ENCODE measurements around the gene STAT5B.
"Not testable (repeated sequence)": the region's sequence is repeated elsewhere in the genome, so short reads cannot be mapped to it uniquely, and the experiment has no call there.

The STAT5B gene

DNA sequence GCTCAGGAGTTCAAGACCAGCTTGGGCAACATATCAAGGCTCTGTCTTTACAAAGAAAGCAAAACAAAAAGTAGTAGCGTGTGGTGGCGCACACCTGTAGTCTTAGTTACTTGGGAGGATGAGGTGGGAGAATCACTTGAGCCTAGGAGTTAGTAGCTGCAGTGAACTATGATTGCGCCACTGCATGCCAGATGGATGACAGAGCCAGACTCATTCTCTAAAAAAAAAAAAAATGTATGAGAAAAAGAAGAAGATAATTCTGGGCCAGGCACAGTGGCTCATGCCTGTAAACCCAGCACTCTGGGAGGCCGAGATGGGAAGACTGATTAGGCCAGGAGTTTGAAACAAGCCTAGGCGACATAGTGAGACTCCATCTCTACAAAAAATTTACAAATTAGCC is 28.5 kb downstream of the STAT5B start:
- no peak for DNase-seq (ENCODE audit: low read depth, low spot score)
- no peak overlapping the region for H3K4me3 ChIP-seq (ENCODE audit: low read length)

DNA sequence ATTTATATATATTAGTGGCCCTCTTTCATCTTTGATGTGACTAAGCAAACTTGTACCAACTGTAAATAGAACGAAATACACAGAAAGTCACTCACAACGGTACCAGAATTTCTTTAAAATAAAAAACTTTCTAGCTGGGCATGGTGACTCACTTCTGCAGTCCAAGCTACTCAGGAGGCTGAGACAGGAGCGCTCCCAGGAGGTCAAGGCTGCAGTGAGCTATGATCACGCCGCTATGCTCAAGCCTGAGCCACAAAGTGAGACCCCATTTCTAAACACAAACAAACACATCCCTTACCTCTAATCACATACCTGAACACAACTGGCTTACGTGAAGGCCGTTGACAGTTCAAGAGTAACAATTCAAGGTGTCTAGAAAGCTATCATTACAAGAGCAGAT is 29.7 kb downstream of the STAT5B start:
- DNase-seq (ENCODE audit: low read depth, low spot score) = no peak

DNA sequence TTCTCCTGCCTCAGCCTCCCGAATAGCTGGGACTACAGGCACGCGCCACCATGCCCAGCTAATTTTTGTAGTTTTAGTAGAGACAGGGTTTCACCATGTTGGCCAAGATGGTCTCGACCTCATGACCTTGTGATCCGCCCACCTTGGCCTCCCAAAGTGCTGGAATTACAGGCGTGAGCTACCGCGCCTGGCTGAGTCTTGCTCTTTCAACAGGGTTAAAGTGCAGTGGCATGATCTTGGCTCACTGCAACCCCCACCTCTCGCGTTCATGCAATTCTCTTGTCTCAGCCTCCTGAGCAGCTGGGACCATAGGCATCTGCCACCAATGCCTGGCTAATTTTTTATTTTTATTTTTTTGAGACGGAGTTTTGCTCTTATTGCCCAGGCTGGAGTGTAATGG is 31.0 kb downstream of the STAT5B start:
- not testable (repeated sequence) for DNase-seq (ENCODE audit: low read depth, low spot score); H3K4me3 ChIP-seq (ENCODE audit: low read length)

More for the DNA sequence above, 29.7 kb downstream of the STAT5B start:
- no peak overlapping the region for H3K4me3 ChIP-seq (ENCODE audit: low read length)

DNA sequence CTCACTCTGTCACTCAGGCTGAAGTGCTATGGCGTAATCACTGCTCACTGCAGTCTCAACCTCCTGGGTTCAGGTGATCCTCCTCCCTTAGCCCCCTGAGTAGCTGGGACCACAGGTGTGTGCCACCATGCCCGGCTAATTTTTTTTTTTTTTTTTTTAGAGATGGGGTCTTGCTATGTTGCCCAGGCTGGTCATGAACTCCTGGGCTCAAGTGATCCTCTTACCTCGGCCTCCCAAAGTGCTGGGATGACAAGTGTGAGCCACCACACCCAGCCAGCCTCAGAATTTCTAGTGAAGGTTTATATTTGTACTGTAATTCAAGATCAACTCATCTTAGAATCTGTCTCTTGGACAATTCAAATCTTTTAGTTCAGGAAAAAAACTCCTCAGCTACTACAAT is 32.1 kb downstream of the STAT5B start:
- H3K4me3 ChIP-seq (ENCODE audit: low read length); DNase-seq (ENCODE audit: low read depth, low spot score): not testable (repeated sequence)

DNA sequence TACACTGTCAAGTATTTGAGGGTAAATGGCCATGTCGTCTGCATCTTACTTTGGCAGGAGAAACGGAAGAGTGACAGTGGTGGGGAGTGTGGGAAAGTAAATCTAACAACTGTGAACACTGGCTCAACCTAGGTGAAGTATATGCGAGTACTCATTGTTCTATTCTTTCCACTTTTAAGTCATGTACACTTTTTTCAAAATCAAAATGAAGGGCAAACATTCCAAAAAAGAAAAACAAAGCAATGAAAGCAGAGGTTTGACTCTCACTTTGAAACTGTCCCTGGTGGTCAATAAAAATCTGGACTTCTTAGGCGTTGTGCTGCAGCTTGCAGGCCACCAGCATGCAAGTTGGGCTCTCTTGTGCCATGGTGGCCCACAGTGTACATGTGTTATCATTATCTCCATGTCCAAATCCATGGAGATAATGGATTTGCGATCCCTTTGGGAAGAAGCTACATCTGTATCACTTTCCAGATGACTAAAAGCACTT is 32.7 kb downstream of the STAT5B start:
- no peak for DNase-seq (ENCODE audit: low read depth, low spot score)
- no peak overlapping the region for H3K4me3 ChIP-seq (ENCODE audit: low read length)

DNA sequence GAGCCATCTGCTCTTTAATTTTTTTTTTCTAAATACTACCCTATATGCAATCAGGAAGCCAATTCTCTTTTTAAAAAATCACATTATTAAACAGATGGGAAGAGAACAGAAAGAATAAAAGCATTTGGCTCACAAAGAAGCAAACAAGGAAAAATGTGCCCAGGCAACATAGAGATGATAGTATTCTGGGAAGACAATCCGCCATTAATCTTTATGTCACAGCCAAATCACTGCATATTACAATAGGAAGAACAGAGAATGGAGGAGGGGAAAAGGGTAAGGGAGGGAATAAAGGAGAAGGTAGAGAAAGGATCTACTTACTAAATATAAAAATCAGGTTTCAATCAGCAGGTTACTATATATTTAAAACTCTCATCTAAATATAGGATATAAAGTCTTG is 34.3 kb downstream of the STAT5B start:
- DNase-seq (ENCODE audit: low read depth, low spot score) = no peak

DNA sequence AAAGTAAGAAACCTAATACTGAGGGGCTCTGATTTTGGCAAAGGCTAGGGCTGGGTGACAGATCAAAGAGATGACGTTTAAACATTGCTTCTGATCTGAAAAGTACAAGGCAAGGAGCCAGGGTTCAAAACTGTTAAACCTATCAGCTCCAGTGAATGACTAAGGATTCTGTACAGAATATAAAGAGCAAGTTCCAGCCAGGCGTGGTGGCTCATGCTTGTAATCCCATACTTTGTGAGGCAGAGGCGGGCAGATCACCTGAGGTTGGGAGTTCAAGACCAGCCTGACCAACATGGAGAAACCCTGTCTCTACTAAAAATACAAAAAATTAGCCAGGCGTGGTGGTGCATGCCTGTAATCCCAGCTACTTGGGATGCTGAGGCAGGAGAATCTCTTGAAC is 35.3 kb downstream of the STAT5B start:
- DNase-seq (ENCODE audit: low read depth, low spot score); H3K4me3 ChIP-seq (ENCODE audit: low read length): not testable (repeated sequence)

More for the DNA sequence above, 34.3 kb downstream of the STAT5B start:
- H3K4me3 ChIP-seq (ENCODE audit: low read length) = no peak overlapping the region

DNA sequence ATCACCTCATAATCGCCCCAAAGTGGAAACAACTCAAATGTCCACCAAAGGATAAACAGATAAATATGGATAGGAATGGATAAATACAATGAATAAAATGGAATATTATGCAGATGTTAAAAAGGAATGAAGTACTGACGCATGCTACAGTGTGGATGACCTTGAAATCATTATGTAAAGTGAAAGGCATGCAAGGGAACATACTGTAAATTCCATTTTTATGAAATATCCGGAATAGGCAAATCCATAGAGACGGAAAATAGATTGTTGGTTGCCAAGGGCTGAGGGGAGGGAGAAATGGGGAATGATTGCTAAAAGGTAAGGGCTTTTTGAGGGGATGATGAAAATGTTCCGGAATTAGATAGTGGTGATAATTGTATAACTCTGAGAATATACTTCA is 36.0 kb downstream of the STAT5B start:
- no peak overlapping the region for H3K4me3 ChIP-seq (ENCODE audit: low read length)
- DNase-seq (ENCODE audit: low read depth, low spot score) = no peak

DNA sequence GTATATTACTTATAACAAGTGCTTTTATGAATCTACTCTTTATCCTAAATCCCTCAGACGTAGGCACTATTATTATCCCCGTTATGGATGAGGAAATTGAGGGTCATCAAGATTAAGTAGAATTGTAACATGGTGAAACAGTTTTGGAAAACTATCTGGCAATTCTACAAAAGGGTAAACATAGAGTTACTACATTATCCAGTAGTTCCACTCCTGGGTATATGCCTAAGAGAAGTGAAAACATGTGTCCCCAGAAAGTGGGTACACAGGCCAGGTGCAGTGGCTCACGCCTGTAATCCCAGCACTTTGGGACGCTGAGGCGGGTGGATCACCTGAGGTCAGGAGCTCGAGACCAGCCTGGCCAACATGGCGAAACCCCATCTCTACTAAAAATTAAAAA is 36.6 kb downstream of the STAT5B start:
- DNase-seq (ENCODE audit: low read depth, low spot score); H3K4me3 ChIP-seq (ENCODE audit: low read length): not testable (repeated sequence)

DNA sequence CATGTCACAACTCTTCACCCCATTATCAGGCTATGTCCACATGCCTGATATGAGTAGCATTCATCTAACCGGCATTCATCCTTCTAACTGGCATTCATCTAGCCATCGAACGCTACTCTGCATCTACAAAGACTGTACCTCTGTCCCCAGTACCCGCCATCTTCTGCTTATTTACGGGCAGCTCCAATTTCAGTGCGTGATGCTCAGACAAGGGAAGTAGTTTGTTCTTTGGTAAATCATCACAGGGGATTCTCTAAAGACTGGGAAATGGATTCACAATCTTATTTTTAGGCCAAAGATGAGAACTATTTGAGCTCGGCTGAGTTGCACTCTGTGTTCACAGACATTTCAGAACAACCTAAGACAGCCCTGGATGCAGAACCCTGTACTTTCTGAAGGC is 39.4 kb downstream of the STAT5B start:
- H3K4me3 ChIP-seq (ENCODE audit: low read length) = no peak overlapping the region
- no peak for DNase-seq (ENCODE audit: low read depth, low spot score)

DNA sequence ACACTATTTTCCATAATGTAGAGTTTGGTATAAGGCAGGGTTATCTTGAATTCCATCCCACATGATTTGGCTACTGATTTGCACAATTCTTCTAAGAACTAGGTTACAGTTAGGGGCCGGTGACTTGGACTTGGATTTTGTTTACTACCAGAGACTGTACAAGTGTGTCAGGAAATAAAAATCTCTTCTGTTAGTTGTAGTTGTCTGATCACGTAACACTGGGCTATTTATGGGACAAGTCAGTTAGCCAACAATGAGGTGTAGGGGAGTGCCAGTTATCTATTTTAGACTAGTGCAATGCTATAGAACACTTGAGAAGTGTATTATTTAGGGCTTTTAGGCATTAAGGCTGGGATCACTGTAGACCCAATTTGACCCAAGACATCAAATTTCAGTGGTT is 42.2 kb downstream of the STAT5B start:
- H3K4me3 ChIP-seq (ENCODE audit: low read length) = no peak overlapping the region
- DNase-seq (ENCODE audit: low read depth, low spot score) = no peak

DNA sequence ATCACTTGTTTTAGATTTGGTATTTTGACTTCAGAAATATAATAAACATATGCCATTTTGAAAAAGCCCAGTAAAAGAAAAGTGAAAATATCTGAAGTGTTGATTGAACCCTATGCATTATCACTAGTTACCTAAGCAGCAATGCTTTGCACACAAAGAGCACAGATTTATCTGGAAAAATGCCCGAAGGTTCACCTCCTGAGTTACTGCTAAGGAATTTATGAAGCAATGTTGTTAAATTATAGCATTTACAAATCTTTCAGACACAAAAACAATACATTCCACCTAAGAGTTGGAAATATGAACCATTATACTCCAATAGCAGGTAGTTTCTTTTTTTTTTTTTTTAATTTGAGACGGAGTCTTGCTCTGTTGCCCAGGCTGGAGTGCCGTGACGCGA is 43.0 kb downstream of the STAT5B start:
- no peak overlapping the region for H3K4me3 ChIP-seq (ENCODE audit: low read length)
- no peak for DNase-seq (ENCODE audit: low read depth, low spot score)

DNA sequence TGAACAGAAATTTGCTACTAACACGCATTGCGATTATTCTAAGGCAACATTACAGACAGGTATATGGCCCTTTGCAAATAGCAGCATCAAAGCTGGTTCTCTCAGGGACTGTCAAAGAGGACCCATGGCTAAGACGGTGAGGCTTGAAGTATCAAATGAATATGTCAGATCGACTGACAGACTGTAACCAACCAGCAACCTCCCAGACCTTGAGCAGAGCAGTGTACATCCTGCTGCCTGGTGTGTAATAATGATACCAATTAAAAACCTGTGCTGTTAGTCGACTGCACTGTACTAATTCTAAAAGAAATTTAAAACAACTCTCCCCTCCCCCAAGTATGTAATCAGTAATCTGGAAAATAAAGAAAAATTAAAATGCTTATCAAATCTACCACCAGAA is 46.0 kb downstream of the STAT5B start:
- no peak overlapping the region for H3K4me3 ChIP-seq (ENCODE audit: low read length)
- DNase-seq (ENCODE audit: low read depth, low spot score) = no peak

DNA sequence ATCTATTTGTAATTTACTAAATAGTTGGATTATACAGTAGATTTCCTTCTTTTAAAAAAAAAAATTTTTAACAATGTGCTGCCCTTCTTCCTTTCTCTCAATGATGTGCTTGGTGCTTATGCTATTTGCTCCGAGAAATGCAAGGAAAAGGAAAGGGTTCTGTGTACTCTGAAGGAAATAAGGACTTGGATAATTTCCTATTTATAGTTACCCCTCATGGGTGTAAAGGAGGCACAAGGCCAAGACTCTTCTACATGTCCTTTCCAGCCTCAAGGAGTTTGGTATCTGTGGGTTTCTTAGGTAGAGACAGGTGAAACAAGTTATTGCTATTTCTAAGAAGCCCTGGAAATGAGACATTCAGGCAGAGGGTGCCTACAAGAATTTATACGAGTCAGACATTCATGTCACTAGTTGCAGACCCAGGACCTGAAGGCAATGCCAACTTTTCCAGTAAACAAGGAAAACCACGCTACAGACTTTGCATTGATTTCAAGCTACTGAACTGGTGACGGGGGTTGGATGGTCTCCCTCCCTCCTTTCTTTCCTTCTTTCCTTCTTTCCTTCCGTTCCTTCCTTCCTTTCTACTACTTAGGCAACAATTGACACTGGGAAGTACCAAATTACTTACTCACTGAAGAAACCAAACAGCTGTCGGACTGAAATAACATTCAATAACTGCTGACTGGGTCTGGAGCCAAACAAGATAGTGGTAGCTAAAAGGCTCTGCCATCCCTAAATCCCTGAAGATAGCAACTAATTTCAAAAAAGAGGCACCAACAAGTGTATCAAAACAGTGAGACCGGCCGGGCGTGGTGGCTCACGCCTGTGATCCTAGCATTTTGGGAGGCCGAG is 48.1 kb downstream of the STAT5B start:
- no peak for DNase-seq (ENCODE audit: low read depth, low spot score)
- H3K4me3 ChIP-seq (ENCODE audit: low read length) = no peak overlapping the region

DNA sequence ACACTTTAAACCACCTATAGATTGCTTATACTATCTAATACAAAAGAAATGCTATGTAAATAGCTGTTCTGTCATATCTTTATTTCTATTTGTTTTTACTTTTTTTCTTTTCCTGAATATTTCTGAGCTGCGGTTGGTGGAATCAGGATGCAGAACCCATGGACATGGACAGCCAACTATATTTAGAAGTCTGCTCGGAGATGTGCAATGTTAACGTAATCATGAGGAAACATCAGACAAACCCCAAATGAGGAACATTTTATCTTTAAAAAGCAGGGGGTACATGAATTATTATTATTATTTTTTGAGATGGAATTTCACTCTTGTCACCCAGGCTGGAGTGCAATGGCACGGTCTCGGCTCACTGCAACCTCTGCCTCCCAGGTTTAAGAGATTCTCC is 50.5 kb downstream of the STAT5B start:
- no peak overlapping the region for H3K4me3 ChIP-seq (ENCODE audit: low read length)
- DNase-seq (ENCODE audit: low read depth, low spot score) = no peak

DNA sequence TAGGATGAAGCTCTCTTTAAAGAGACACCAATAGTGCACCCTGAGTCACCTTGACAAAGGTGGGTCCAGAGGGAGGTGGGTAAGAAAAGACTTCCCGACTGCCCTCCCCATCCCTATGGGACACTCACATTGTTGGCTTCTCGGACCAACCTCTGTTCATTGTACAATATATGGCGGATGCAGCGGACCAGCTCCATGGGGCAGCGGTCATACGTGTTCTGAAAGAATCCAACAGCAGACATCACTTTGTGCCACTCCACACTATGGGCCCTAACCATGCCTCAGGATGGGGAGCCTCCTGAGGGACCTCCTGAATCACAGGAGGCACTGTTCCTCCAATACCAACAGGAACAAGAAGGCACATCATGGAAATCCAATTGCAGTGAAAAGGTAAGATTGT is 51.5 kb downstream of the STAT5B start:
- no peak overlapping the region for H3K4me3 ChIP-seq (ENCODE audit: low read length)
- DNase-seq (ENCODE audit: low read depth, low spot score) = no peak

DNA sequence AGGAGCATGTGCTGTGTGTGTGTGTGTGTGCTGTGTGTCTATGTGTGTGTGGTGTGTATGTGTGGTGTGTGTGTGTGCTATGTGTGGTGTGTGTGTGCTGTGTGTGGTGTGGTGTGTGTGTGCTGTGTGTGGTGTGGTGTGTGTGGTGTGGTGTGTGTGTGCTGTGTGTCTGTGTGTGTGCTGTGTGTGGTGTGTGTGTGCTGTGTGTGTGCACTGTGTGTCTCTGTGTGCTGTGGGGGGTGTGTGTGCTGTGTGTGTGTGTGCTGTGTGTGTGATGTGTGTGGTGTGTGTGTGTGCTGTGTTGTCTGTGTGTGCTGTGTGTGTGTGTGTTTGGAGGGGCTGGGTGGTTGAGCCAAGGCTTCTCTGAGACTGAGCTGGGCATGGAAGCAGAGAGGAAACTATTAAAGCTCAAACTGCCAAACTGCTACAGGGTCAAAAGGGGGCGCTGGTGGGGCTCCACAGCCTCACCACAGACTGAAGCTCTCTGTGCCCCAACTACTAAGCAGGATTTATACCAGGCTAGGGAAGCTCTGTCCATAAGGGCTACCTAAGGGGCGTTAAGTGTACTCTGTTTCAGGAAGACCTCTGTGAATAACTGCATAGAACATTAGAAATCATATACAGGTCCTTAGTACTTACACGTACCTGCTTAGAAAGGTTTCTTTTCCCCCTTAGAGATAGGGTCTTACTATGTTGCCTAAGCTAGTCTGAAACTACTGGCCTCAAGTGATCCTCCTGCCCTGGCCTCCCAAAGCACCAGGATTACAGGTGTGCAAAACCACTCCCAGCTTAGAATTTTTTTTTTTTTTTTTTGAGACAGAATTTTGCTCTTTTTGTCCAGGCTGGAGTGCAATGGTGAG is 54.1 kb downstream of the STAT5B start:
- no peak overlapping the region for H3K4me3 ChIP-seq (ENCODE audit: low read length)
- DNase-seq (ENCODE audit: low read depth, low spot score) = peak; percentile 51

DNA sequence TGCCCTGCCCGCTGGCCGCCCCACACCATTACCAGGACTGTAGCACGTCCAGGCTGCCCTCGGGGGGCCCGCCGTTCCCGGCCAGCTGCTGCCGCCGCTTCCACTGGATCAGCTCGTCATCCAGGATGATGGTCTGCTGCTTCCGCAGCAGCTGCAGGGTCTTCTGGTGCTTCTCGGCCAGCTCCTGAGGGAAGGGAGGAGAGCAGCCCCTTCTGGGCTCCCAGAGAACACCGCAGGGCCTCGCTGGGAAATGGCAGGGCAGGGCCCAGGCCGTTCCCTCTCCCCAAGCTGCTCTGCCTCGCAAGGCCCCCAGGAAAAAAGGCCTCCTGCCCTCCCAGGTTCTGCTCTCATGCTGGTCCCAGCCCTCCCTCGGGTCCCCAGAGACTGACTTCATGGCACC is 56.9 kb downstream of the STAT5B start:
- not testable (repeated sequence) for DNase-seq (ENCODE audit: low read depth, low spot score)

DNA sequence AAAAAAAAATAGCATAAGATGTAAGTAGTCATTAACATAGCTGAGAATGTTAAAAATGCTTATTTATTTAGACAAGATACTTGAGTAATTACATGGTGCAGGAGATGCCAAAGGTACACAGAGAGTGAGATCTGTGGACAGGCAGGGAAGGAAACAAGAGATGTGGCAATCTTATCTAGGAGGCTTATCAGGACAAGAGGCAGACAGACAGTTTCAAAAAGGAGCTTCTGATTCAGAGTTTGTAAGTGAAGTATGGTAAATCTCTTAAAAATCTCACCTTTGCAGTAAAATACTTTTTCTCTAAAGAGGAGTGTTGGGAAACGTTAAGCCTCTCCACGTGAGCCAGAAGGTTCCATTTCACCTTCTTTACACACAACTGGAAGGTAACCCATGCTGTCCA is 62.0 kb downstream of the STAT5B start:
- no peak for DNase-seq (ENCODE audit: low read depth, low spot score)
- no peak overlapping the region for H3K4me3 ChIP-seq (ENCODE audit: low read length)

More for the DNA sequence above, 56.9 kb downstream of the STAT5B start:
- H3K4me3 ChIP-seq (ENCODE audit: low read length) = not testable (repeated sequence)

DNA sequence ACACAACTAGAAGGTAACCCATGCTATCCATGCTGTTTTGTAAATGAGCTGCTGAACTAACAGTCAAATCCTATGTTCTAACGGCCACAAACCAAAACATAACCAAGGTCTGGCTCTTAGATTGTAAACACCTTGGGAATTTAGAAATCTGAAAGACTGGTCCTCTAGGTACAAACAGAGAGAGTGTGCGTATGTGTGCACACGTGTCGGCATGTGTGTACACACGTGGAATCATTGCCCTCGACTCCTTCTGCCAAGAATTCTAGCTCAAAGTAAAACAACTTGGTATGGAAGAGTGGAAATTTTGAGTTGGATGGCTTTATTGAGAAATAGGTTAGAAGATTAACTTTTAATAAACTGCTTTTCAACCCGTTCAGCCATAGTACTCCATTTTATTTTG is 63.8 kb downstream of the STAT5B start:
- H3K4me3 ChIP-seq (ENCODE audit: low read length) = no peak overlapping the region
- no peak for DNase-seq (ENCODE audit: low read depth, low spot score)

All from Jurkat, Clone E6-1 (cell line).